Right atrium auricular region (tissue), 2 donors: ENCODE results near the gene PDZK1. TPM values are rescaled to one million over a fixed set of nuclear protein-coding genes. Genes with fewer than 3 reads are reported as not detected.

Source experiments
- DNase-seq: peaks from one replicate; pipeline ENCODE4 v3.0.0-alpha.2; 2019; ENCODE audit warnings: low spot score
- H3K27ac ChIP-seq, 2 donors: fragments of 200-600 bp; sonication (generic); 1 replicate in 1 of 2; 2 replicates in 1 of 2; pipeline ENCODE4 v1.5.1; 2016 to 2019
- H3K27me3 ChIP-seq, 2 donors: fragments of 200-600 bp; sonication (generic); one replicate each; pipeline versions ENCODE4 v1.5.1 to v1.6.0; 2017 to 2019
- H3K36me3 ChIP-seq: fragments of 200-600 bp; sonication (generic); one replicate; pipeline ENCODE4 v1.5.1; 2016
- H3K4me1 ChIP-seq, 2 donors: fragments of 200-600 bp; sonication (generic); one replicate each; pipeline versions ENCODE4 v1.5.1 to v1.6.0; 2017 to 2019
- H3K4me3 ChIP-seq, 2 donors: fragments of 200-600 bp; sonication (generic); 1 replicate in 1 of 2; 2 replicates in 1 of 2; pipeline ENCODE4 v1.5.1; 2017 to 2019; ENCODE audit warnings: mild to moderate bottlenecking in 1 of 2, moderate library complexity in 1 of 2
- H3K9me3 ChIP-seq, 2 donors: fragments of 200-600 bp; sonication (generic); one replicate each; pipeline ENCODE4 v1.5.1; 2019
- total RNA-seq, 2 donors: library from RNA; depleted of rRNA; stranded (reverse); fragments of >200 nt; gene quantifications; one replicate each; pipeline ENCODE4 v1.1.0, GENCODE V29; 2016
- TF ChIP-seq, protein P1 (sequence below), 2 donors: fragments of 200-600 bp; sonication (generic); IDR thresholded peaks; one replicate each; pipeline ENCODE4 v1.5.1; 2019; ENCODE audit warnings: antibody characterized with exemption in 2 of 2

Gene PDZK1
- total RNA-seq, 2 donors from 2014 or later, result 0.30 to 0.35 TPM

DNA sequence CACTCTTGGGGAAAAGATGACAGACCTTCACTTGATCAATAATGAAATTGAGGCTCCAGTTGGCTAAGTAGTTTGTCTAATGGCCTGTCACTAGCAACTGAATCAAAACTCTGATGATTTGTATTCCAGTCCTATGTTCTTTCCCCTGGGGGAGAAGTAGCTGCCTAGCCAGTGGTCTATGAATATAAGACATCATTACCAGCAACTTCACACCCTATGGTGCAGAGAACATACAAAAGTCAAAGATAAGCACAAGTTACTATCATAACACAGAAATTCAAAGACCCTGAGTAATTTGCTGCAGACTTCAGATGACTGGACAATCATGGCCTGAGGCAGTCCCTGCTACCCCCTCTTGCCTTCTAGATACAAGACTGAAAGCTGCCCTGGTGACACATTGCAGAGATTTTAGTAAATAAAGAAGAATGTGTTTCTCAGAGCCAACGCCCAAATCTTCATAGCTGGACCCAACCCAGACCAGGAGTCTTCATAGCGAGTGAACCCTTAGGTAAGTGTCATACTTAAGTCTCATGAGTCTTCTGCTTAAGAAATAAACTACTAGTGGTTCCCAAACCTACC is 993 bp downstream of the PDZK1 start:
- Histone ChIP-seq H3K9me3 (no peaks in the 10 kb centered on the region), H3K27me3 (no peaks in the 10 kb centered on the region), H3K4me1 (no peaks in the 10 kb centered on the region), H3K4me3 (no peak overlapping the region), H3K36me3 (no peaks in the 10 kb centered on the region), H3K27ac (no peak overlapping the region)
- TF ChIP-seq, protein P1, sequence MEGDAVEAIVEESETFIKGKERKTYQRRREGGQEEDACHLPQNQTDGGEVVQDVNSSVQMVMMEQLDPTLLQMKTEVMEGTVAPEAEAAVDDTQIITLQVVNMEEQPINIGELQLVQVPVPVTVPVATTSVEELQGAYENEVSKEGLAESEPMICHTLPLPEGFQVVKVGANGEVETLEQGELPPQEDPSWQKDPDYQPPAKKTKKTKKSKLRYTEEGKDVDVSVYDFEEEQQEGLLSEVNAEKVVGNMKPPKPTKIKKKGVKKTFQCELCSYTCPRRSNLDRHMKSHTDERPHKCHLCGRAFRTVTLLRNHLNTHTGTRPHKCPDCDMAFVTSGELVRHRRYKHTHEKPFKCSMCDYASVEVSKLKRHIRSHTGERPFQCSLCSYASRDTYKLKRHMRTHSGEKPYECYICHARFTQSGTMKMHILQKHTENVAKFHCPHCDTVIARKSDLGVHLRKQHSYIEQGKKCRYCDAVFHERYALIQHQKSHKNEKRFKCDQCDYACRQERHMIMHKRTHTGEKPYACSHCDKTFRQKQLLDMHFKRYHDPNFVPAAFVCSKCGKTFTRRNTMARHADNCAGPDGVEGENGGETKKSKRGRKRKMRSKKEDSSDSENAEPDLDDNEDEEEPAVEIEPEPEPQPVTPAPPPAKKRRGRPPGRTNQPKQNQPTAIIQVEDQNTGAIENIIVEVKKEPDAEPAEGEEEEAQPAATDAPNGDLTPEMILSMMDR (IDR thresholded peaks at IDR 0.05), result no peak
- DNase-seq, result no peak

DNA sequence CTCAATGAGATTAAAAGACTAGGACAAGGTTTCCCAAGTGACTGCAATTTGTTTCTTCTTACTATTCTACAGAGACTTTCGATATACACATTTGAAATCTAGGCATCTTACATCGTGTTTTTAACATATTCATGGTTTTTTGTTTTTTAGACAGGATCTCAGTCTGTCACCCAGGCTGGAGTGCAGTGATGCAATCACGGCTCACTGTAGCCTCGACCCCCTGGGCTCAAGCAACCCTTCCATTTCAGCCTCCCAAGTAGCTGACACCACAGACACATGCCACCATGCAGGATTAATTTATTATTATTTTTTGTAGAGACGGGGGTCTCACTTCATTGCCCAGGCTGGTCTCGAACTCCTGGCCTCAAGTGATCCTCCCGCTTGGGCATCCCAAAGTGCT is 1.5 kb downstream of the PDZK1 start:
- Histone ChIP-seq H3K27ac (no peak overlapping the region), H3K9me3 (no peaks in the 10 kb centered on the region), H3K4me1 (no peaks in the 10 kb centered on the region), H3K36me3 (no peaks in the 10 kb centered on the region), H3K27me3 (no peaks in the 10 kb centered on the region), H3K4me3 (no peak overlapping the region)
- no peak for DNase-seq
- TF ChIP-seq, protein P1 (IDR thresholded peaks at IDR 0.05), result no peak

DNA sequence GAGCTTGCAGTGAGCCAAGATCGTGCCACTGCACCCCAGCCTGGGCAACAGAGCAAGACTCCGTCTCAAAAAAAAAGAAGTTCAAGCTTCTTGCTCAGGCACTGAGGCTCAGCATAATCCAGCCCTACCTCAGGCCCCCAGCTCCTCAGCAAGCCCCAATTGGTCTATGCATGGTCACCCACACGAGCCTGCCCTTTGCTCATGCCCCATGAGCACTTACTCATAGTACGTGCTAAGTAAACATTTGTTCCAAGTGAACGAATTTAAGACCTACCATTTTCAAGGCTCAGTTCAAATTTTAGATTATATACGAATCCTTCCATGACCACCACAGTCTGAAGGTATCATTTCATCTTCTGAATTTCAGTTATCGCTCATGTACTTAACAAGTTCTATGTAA is 4.3 kb downstream of the PDZK1 start:
- Histone ChIP-seq H3K4me1 (no peaks in the 10 kb centered on the region), H3K27ac (no peak overlapping the region), H3K4me3 (no peak overlapping the region), H3K9me3 (no peaks in the 10 kb centered on the region), H3K36me3 (no peaks in the 10 kb centered on the region), H3K27me3 (no peaks in the 10 kb centered on the region)
- no peak for DNase-seq
- TF ChIP-seq, protein P1 (IDR thresholded peaks at IDR 0.05), result no peak

DNA sequence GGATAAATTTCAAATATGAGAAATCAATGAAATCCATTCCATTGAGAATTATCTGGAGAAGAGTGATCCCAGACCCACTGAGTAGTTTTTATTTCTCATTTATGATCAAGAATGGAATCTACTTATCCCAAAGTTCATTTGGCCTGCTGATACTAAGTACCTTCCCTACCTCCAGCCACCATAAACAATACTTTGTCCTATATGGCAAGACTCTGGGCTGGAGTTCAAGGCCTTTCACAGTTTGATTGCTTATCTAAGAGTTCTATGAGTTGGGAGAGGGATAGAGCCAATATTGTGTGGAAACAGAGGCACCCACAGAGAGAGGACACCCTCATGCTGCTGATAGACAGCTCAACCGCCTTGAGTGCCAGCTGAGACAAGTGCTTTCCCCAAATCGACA is 5.1 kb downstream of the PDZK1 start:
- Histone ChIP-seq H3K4me1 (no peaks in the 10 kb centered on the region), H3K36me3 (no peaks in the 10 kb centered on the region), H3K4me3 (no peak overlapping the region), H3K9me3 (no peaks in the 10 kb centered on the region), H3K27ac (no peak overlapping the region), H3K27me3 (no peaks in the 10 kb centered on the region)
- no peak for DNase-seq
- TF ChIP-seq, protein P1 (IDR thresholded peaks at IDR 0.05), result no peak

DNA sequence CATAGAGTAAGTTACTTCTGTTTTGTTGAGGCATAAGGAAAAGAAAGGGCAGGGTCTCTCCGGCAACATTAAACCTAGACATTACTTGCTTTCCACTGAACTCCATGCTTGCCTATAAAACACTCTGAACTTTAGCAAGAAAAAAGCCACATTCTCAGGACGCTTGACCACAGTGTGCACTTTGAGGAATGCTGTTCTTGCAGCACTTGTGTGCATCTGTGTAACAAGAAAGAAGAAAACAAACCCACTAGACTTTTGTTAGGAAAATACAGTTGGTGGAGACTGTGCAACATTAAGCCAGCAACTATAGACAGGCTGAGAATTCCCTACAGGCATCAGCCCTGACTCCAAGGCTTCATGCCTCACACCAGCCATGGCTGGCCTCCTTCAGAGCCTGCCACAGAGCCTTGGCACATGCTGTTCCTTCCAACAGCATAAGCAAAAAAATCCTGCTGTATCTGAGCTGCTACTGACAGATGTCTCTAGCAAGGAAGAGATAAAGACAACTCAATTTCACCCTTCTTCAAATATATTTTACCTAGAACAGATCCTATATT is 5.8 kb downstream of the PDZK1 start:
- Histone ChIP-seq H3K36me3 (no peaks in the 10 kb centered on the region), H3K27me3 (no peaks in the 10 kb centered on the region), H3K4me1 (no peaks in the 10 kb centered on the region), H3K9me3 (no peaks in the 10 kb centered on the region), H3K27ac (no peak overlapping the region), H3K4me3 (no peak overlapping the region)
- TF ChIP-seq, protein P1 (IDR thresholded peaks at IDR 0.05), result no peak
- no peak for DNase-seq

DNA sequence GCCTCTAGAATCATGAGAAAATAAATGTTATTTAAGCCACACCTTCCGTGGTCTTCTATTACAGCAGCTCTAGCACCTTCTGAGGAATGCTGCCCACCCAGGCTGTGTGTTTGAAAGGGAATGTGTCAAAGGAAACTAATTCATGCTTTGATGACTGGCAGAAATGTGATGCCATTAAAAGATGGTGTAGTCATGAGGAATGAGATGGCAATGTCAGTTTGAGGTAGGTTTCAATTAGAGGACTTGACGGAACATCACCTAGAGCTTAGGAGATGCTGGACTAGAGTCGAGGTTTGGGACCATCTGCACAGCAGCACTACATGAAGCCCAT is 10.6 kb downstream of the PDZK1 start:
- Histone ChIP-seq H3K27ac (no peak overlapping the region), H3K36me3 (no peaks in the 10 kb centered on the region), H3K27me3 (no peaks in the 10 kb centered on the region), H3K4me3 (no peak overlapping the region), H3K9me3 (no peaks in the 10 kb centered on the region), H3K4me1 (no peaks in the 10 kb centered on the region)
- no peak for DNase-seq
- TF ChIP-seq, protein P1 (IDR thresholded peaks at IDR 0.05), result no peak
